ENCODE measurements around the gene UGT1A4. TPM values are rescaled to one million over a fixed set of nuclear protein-coding genes. Genes with fewer than 3 reads are reported as not detected.
"Not testable (repeated sequence)": the region's sequence is repeated elsewhere in the genome, so short reads cannot be mapped to it uniquely, and the experiment has no call there.

The UGT1A4 gene
- total and polyA plus RNA-seq, 2 of the 8 experiments (the other 6 are each of a cell fraction or from before 2014, with no cell fraction given): not detected

GRCh38 chr2:233700842-233701241 is 17.7 kb upstream of the UGT1A4 start:
- H2BK120ac ChIP-seq (replicated peaks; ENCODE audit: low read depth, low read length); H3K4ac ChIP-seq (replicated peaks; ENCODE audit: insufficient read length, low read depth, low read length); H3K36me3 ChIP-seq (ENCODE audit: control insufficient read depth in 2 of 4, insufficient read depth in 4 of 4, low read length in 3 of 4); H2BK20ac ChIP-seq (ENCODE audit: low read length); H2BK15ac ChIP-seq (ENCODE audit: low read length); H3K4me3 ChIP-seq (ENCODE audit: extremely low read depth in 1 of 4, insufficient read depth in 2 of 4, low read depth in 3 of 4, low read length in 4 of 4); H3K14ac ChIP-seq (ENCODE audit: insufficient read length); H3K27me3 ChIP-seq (replicated peaks in 1 of 4; ENCODE audit: control insufficient read depth in 3 of 4, extremely low read depth in 1 of 4, insufficient read depth in 3 of 4, low read length in 3 of 4); H3K79me1 ChIP-seq (ENCODE audit: low read depth, low read length); H2AFZ ChIP-seq (ENCODE audit: low read length); H3K18ac ChIP-seq (ENCODE audit: extremely low read depth, low read length); H3K79me2 ChIP-seq (ENCODE audit: control insufficient read depth in 1 of 2, insufficient read depth in 2 of 2, low read length in 2 of 2); H2BK5ac ChIP-seq (ENCODE audit: low read depth, low read length); H4K5ac ChIP-seq (ENCODE audit: insufficient read length, low read depth, low read length); H3K27ac ChIP-seq (ENCODE audit: low read depth, low read length); H4K20me1 ChIP-seq (replicated peaks in 1 of 2; ENCODE audit: control insufficient read depth in 1 of 2, insufficient read depth in 2 of 2, low read length in 2 of 2); H2BK12ac ChIP-seq (ENCODE audit: low read depth, low read length); H3K23me2 ChIP-seq (ENCODE audit: low read depth, low read length); H3K9me3 ChIP-seq (ENCODE audit: insufficient read depth in 2 of 2, low read depth in 1 of 2, low read length in 1 of 2); H3K4me1 ChIP-seq (replicated peaks in 1 of 4; ENCODE audit: control insufficient read depth in 3 of 4, insufficient read depth in 4 of 4, low read length in 3 of 4); DNase-seq (ENCODE audit: low read depth in 1 of 2, low spot score in 2 of 2); H3K56ac ChIP-seq (replicated peaks; ENCODE audit: insufficient read length, low read depth, low read length); H4K91ac ChIP-seq (replicated peaks; ENCODE audit: insufficient read length, low read length); FAIRE-seq; POLR2A ChIA-PET (ENCODE audit: partially characterized antibody); H3K4me2 ChIP-seq (ENCODE audit: insufficient read depth in 1 of 2, low read depth in 2 of 2, low read length in 2 of 2); H2AK5ac ChIP-seq (ENCODE audit: low read depth, low read length); H4K8ac ChIP-seq (ENCODE audit: extremely low read depth, insufficient read depth, low read length); CTCF ChIA-PET (ENCODE audit: partially characterized antibody); H3K9ac ChIP-seq (replicated peaks in 1 of 4; ENCODE audit: extremely low read depth in 1 of 4, low read depth in 3 of 4, low read length in 3 of 4); H3K23ac ChIP-seq (ENCODE audit: insufficient read length): not testable (repeated sequence)
- 100% methylated on average over 4 of the region's 5 CpGs; no CpG with 5 or more reads in 1 of the 2 experiments for WGBS, 2 experiments (ENCODE audit: extremely low coverage in 1 of 2, insufficient coverage in 1 of 2, insufficient read length in 1 of 2, insufficient replicate concordance in 2 of 2, low coverage in 1 of 2, low lambda C conversion rate in 2 of 2, missing lambda C conversion rate in 1 of 2)
